Ishikawa (cell line): ENCODE data around the gene DDX41.

Experiments
- CEBPB ChIP-seq: IDR thresholded peaks from 2 replicates; pipeline ENCODE4 v1.6.1; 2012
- CREB1 ChIP-seq: IDR thresholded peaks from 2 replicates; pipeline ENCODE4 v1.6.1; 2012; ENCODE audit warnings: low read depth
- EGR1 ChIP-seq: IDR thresholded peaks from 2 replicates; pipeline ENCODE4 v1.6.1; 2012
- EP300 ChIP-seq: IDR thresholded peaks from 2 replicates; pipeline ENCODE4 v1.6.1; 2012; ENCODE audit warnings: borderline replicate concordance
- FOXM1 ChIP-seq: IDR thresholded peaks from 2 replicates; pipeline ENCODE4 v1.6.1; 2012; ENCODE audit warnings: low read depth, borderline replicate concordance
- MAX ChIP-seq: IDR thresholded peaks from 2 replicates; pipeline ENCODE4 v1.6.1; 2012
- NFIC ChIP-seq: IDR thresholded peaks from 2 replicates; pipeline ENCODE4 v1.6.1; 2012
- RAD21 ChIP-seq: IDR thresholded peaks from 2 replicates; pipeline ENCODE4 v1.6.1; 2012; ENCODE audit warnings: low read depth
- REST ChIP-seq: IDR thresholded peaks from 2 replicates; pipeline ENCODE4 v1.6.1; 2012; ENCODE audit warnings: low read depth, mild to moderate bottlenecking
- TAF1 ChIP-seq: IDR thresholded peaks from 2 replicates; pipeline ENCODE4 v1.6.1; 2012; ENCODE audit warnings: low read depth, mild to moderate bottlenecking
- TCF12 ChIP-seq: IDR thresholded peaks from 2 replicates; pipeline ENCODE4 v1.6.1; 2012; ENCODE audit warnings: low read depth
- TEAD4 ChIP-seq: IDR thresholded peaks from 2 replicates; pipeline ENCODE4 v1.6.1; 2012
- USF1 ChIP-seq: IDR thresholded peaks from 2 replicates; pipeline ENCODE4 v1.6.1; 2012
- YY1 ChIP-seq: IDR thresholded peaks from 2 replicates; pipeline ENCODE4 v1.6.1; 2012; ENCODE audit warnings: low read depth

DNA sequence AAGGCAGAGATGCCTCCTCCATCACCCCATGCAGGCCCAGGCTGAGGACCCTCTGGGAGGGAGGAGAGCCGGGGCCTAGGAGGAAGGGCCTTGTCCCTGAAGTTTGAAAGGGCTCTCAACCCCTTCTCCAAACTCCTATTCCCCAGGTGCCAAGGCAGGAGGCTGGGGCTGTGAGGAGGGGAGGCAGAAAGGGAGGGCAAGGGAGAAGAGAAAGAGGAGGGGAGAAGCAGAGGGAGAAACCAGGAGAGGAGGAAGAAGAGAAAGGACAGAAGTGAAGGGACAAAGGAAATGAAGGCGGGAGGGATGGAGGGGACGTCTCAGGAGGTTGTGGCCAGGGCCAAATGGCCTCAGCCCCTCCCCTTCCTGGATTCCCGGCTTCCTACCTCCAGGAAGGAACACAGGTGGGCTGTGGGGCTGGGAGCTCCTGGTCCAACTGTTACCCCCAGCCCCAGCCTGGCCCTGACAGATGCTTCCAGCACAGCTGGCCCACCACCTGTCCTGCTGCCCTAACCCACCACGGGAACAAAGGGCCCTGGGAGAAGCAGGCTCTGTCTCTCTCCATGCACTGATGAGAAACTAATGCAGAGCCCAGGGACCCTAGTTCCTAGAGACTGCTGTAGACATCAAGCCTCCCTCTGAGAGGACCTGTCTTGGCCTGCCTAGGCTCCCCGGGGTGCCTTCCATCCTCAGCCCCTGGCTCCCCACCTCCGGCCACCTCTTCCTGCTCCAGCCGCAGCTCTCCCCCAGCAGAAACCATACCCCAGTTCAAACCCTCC, 46.8 kb downstream of the DDX41 start:
- TF ChIP-seq CREB1 (no peak), TCF12 (no peak), TAF1 (no peak), NFIC (no peak), EGR1 (no peak), REST (no peak), EP300 (no peak), YY1 (no peak), TEAD4 (no peak), FOXM1 (no peak), RAD21 (no peak), CEBPB (no peak), MAX (no peak), USF1 (no peak)
